Thymus (tissue), 14 donors: ENCODE measurements around the gene EHMT2. TPM values are rescaled to one million over a fixed set of nuclear protein-coding genes. Genes with fewer than 3 reads are reported as not detected.

Experiments used
- DNase-seq, 9 donors: peaks; one replicate each; pipeline ENCODE4 v3.0.0-alpha.2; 2013; ENCODE audit warnings: low spot score in 9 of 9, low read depth in 6 of 9, missing footprints in 1 of 9
- H3K27ac ChIP-seq, 2 donors: one replicate each; pipeline ENCODE4 v1.5.1; 2013; ENCODE audit warnings: control low read depth in 1 of 2, low read depth in 1 of 2, low read length in 1 of 2, mild to moderate bottlenecking in 1 of 2, moderate library complexity in 1 of 2
- H3K27me3 ChIP-seq, 2 donors: one replicate each; pipeline ENCODE4 v1.5.1; 2013; ENCODE audit warnings: low read length in 1 of 2; ENCODE audit not compliant: control insufficient read depth in 2 of 2, insufficient read depth in 1 of 2
- H3K36me3 ChIP-seq, 2 donors: one replicate each; pipeline ENCODE4 v1.5.1; 2013; ENCODE audit warnings: low read length in 1 of 2, mild to moderate bottlenecking in 1 of 2, moderate library complexity in 1 of 2; ENCODE audit not compliant: control insufficient read depth in 2 of 2, insufficient read depth in 2 of 2
- H3K4me1 ChIP-seq, 2 donors: one replicate each; pipeline ENCODE4 v1.5.1; 2013; ENCODE audit warnings: low read length in 2 of 2; ENCODE audit not compliant: control insufficient read depth in 2 of 2, insufficient read depth in 2 of 2
- H3K4me3 ChIP-seq, 2 donors: one replicate each; pipeline ENCODE4 v1.5.1; 2013; ENCODE audit warnings: low read length in 2 of 2, control low read depth in 1 of 2, mild to moderate bottlenecking in 1 of 2
- H3K9me3 ChIP-seq, 2 donors: one replicate each; pipeline ENCODE4 v1.5.1; 2013; ENCODE audit warnings: low read length in 1 of 2, mild to moderate bottlenecking in 1 of 2; ENCODE audit not compliant: control insufficient read depth in 2 of 2, insufficient read depth in 1 of 2
- WGBS: extraction: QIAGEN DNeasy Blood & Tissue Kit; methylation state at CpG from one replicate; pipeline ENCODE4 v1.1.7; 2013; 5-methylcytosine and 5-hydroxymethylcytosine counted together
- long read RNA-seq, 10 donors: transcript quantifications; one replicate each; lab custom pipeline, GENCODE V29; 2026
- polyA plus RNA-seq: library from polyadenylated mRNA; stranded (reverse); fragments of 200-250 nt; gene quantifications from one replicate; pipeline ENCODE4 v1.2.3, GENCODE V29; 2013
- total RNA-seq: library from RNA; stranded (reverse); fragments of 120-200 nt; gene quantifications from one replicate; pipeline ENCODE4 v1.2.4, GENCODE V29; 2013
- donor health status: healthy.

Gene EHMT2
- total RNA-seq (35.0 TPM), polyA plus RNA-seq (60.1 TPM)
- long read RNA-seq, donor 1, result 0 reads
- long read RNA-seq, donor 2, result 0 reads
- long read RNA-seq, donor 3, partial matches to known transcripts, result 0 of 9 reads
- long read RNA-seq, donor 3, other reads (novel, unspliced or antisense), result 0 of 9 reads
- long read RNA-seq, donor 4, partial matches to known transcripts, result 0 of 5 reads
- long read RNA-seq, donor 4, other reads (novel, unspliced or antisense), result 0 of 5 reads
- long read RNA-seq, donor 5, transcript EHMT2-208 (4 exons, 1,454 nt), result major isoform, 8 of 9 reads
- long read RNA-seq, donor 5, partial matches to known transcripts, result 0 of 9 reads
- long read RNA-seq, donor 5, other reads (novel, unspliced or antisense), result 0 of 9 reads
- long read RNA-seq, donor 6, partial matches to known transcripts, result 5 of 11 reads
- long read RNA-seq, donor 6, other reads (novel, unspliced or antisense), result 0 of 11 reads
- long read RNA-seq, donor 7, transcript EHMT2-208 (4 exons, 1,454 nt), result major isoform, 7 of 8 reads
- long read RNA-seq, donor 7, partial matches to known transcripts, result 0 of 8 reads
- long read RNA-seq, donor 7, other reads (novel, unspliced or antisense), result 0 of 8 reads
- long read RNA-seq, donor 8, partial matches to known transcripts, result 0 of 4 reads
- long read RNA-seq, donor 8, other reads (novel, unspliced or antisense), result 0 of 4 reads
- long read RNA-seq, donor 9, full-length matches to known transcripts, result 6 of 6 reads
- long read RNA-seq, donor 9, partial matches to known transcripts, result 0 of 6 reads
- long read RNA-seq, donor 9, other reads (novel, unspliced or antisense), result 0 of 6 reads
- long read RNA-seq, donor 10, transcript EHMT2-208 (4 exons, 1,454 nt), result major isoform, 7 of 9 reads
- long read RNA-seq, donor 10, partial matches to known transcripts, result 0 of 9 reads
- long read RNA-seq, donor 10, other reads (novel, unspliced or antisense), result 0 of 9 reads

DNA sequence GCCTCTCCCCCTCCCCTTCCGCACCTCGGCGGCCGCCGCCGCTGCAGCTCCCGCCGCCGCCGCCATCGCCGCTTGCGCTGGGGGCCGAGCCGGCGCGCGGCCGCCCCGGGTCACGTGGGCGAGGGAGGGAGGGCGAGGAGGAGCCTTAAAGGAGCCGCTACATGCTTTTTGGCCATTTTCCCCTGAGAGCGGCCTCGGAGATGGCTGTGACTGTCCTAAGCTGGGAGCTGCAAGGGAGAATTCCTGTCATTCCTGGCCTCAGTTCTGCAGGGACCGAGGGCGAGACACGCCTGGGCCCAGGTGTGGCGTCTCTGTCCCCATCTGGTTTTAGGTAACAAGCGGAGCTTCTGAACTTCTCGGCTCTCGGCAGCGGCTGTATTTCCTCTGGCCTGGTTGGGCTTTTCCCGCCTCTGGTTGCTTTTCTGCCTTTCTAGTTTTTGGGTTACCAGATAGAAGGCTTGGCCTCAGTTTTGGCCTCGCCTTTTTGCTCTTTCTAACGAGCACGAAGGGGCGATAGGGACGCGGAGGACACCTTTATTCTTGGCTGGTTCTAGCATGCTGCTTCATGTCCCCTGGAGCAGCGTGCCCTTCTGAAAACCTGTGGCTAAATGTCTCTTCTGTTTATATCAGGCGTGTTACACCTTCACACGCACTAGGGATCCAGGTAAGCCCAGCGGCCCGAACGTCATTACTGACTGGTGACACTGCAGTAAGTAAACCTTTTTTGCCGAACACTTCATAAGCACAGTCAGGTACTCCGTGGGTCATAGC, at the start of gene EHMT2:
Gene EHMT2, minus strand, starts transcription at position 87 of the 771 bp plus-strand sequence. Its CDS starts 21 bp downstream, at position 66.
- under 1% methylated on average over 49 of the region's 49 CpGs for WGBS
- H3K4me1 ChIP-seq, result peaks cover 23 to 30% of the 10 kb centered on the region in 2 donors

DNA sequence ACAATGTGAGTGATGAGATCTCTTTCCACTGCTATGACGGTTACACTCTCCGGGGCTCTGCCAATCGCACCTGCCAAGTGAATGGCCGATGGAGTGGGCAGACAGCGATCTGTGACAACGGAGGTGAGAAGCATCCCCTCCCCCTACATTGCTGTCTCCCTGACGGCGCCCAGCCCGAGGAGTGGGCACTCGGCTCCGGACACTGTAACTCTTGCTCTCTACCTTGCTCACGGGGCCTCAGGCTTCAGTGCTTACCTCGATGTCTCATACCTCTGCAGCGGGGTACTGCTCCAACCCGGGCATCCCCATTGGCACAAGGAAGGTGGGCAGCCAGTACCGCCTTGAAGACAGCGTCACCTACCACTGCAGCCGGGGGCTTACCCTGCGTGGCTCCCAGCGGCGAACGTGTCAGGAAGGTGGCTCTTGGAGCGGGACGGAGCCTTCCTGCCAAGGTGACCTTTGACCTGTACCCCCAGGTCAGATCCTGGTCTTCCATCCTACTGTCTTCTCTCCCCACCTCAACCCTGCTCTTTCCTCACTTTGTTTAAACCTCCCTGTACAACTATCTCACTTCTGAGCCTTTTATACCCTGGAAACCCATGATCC, 49.7 kb upstream of the EHMT2 start:
- DNase-seq, result no peak
- Histone ChIP-seq H3K4me1 (peaks cover 0 to 18% of the 10 kb centered on the region in 2 donors), H3K27ac (no peak overlapping the region), H3K9me3 (no peaks in the 10 kb centered on the region), H3K36me3 (peaks cover 12 to 14% of the 10 kb centered on the region in 2 donors), H3K27me3 (peaks cover 0 to 37% of the 10 kb centered on the region in 2 donors), H3K4me3 (no peak overlapping the region)
- 95% methylated on average over 24 of the region's 24 CpGs for WGBS

More for the DNA sequence above, at the start of gene EHMT2:
- peaks cover 25 to 30% of the 10 kb centered on the region in 2 donors for H3K36me3 ChIP-seq
- H3K9me3 ChIP-seq, result no peaks in the 10 kb centered on the region
- no peaks in the 10 kb centered on the region for H3K27me3 ChIP-seq
- H3K27ac ChIP-seq, result peak within 1 kb of the TSS; percentile 84 to 88
- DNase-seq, result peak; percentile 65 to 92 (median 79)
- peak within 1 kb of the TSS; percentile 74 to 89 for H3K4me3 ChIP-seq

DNA sequence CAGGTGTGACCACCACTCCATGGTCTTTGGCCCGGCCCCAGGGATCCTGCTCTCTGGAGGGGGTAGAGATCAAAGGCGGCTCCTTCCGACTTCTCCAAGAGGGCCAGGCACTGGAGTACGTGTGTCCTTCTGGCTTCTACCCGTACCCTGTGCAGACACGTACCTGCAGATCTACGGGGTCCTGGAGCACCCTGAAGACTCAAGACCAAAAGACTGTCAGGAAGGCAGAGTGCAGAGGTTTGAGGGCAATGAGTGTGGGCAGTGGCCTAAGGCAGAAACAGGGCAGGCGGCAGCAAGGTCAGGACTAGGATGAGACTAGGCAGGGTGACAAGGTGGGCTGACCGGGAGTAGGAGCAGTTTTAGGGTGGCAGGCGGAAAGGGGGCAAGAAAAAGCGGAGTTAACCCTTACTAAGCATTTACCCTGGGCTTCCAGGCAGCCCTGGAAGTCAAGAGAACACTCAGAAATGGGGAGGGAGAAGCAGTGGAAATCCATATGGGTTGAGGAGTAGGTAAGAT, 48.9 kb upstream of the EHMT2 start:
- 84% methylated on average over 11 of the region's 11 CpGs for WGBS
- Histone ChIP-seq H3K27ac (peak overlapping the region; percentile 43 to 71), H3K4me1 (peaks cover 0 to 18% of the 10 kb centered on the region in 2 donors), H3K9me3 (no peaks in the 10 kb centered on the region), H3K4me3 (peak overlapping the region in 1 of 2 donors; percentile 5), H3K36me3 (peaks cover 4 to 7% of the 10 kb centered on the region in 2 donors), H3K27me3 (peaks cover 0 to 37% of the 10 kb centered on the region in 2 donors)
- no peak for DNase-seq

DNA sequence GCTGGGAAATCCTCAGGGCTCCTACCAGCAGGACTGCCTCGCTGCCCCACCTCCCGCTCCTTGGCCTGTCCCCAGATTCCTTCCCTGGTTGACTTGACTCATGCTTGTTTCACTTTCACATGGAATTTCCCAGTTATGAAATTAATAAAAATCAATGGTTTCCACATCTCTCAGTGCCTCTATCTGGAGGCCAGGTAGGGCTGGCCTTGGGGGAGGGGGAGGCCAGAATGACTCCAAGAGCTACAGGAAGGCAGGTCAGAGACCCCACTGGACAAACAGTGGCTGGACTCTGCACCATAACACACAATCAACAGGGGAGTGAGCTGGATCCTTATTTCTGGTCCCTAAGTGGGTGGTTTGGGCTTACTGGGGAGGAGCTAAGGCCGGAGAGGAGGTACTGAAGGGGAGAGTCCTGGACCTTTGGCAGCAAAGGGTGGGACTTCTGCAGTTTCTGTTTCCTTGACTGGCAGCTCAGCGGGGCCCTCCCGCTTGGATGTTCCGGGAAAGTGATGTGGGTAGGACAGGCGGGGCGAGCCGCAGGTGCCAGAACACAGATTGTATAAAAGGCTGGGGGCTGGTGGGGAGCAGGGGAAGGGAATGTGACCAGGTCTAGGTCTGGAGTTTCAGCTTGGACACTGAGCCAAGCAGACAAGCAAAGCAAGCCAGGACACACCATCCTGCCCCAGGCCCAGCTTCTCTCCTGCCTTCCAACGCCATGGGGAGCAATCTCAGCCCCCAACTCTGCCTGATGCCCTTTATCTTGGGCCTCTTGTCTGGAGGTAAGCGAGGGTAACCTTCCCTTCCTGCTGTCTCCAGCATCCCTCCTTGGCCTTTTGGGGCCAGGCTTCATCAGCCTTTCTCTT, 48.2 kb upstream of the EHMT2 start, which contains the start of gene CFB:
Gene CFB, plus strand, starts transcription at position 589 of the 863 bp plus-strand sequence. Its CDS starts 127 bp downstream, at position 716.
- H3K4me3 ChIP-seq, result peak within 1 kb of the TSS in 1 of 2 donors; percentile 5
- peaks cover 0 to 39% of the 10 kb centered on the region in 2 donors for H3K27me3 ChIP-seq
- H3K9me3 ChIP-seq, result no peaks in the 10 kb centered on the region
- DNase-seq, result peak in 1 of 9 donors; percentile 24
- peak within 1 kb of the TSS; percentile 71 to 79 for H3K27ac ChIP-seq
- H3K4me1 ChIP-seq, result peaks cover 0 to 18% of the 10 kb centered on the region in 2 donors
- H3K36me3 ChIP-seq, result peaks cover 0 to under 1% of the 10 kb centered on the region in 2 donors
- WGBS, result 70% methylated on average over 11 of the region's 11 CpGs

DNA sequence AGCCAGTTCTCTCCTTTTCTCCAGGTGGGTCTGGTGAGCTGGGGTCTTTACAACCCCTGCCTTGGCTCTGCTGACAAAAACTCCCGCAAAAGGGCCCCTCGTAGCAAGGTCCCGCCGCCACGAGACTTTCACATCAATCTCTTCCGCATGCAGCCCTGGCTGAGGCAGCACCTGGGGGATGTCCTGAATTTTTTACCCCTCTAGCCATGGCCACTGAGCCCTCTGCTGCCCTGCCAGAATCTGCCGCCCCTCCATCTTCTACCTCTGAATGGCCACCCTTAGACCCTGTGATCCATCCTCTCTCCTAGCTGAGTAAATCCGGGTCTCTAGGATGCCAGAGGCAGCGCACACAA, 47.6 kb upstream of the EHMT2 start:
- Histone ChIP-seq H3K27ac (peak overlapping the region; percentile 34 to 56), H3K4me1 (peaks cover 0 to 20% of the 10 kb centered on the region in 2 donors), H3K27me3 (peaks cover 0 to 39% of the 10 kb centered on the region in 2 donors), H3K9me3 (no peaks in the 10 kb centered on the region), H3K4me3 (no peak overlapping the region), H3K36me3 (no peaks in the 10 kb centered on the region)
- 94% methylated on average over 9 of the region's 9 CpGs for WGBS
- DNase-seq, result no peak

DNA sequence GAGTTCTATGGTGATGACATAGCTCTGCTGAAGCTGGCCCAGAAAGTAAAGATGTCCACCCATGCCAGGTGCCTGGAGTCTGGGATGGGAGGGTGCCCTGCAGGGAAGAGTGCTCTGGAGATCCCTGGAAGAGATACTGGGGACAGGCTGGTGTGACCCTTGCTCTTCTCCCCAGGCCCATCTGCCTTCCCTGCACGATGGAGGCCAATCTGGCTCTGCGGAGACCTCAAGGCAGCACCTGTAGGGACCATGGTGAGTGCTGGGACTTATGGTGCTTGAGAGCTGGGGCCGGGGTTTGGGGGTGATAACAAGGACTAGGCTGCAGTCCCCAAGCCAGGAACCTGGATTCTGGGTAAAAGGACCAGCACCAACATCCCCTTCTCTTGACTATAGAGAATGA, 46.2 kb upstream of the EHMT2 start:
- Histone ChIP-seq H3K27ac (no peak overlapping the region), H3K27me3 (peaks cover 0 to 39% of the 10 kb centered on the region in 2 donors), H3K4me3 (no peak overlapping the region), H3K36me3 (no peaks in the 10 kb centered on the region), H3K9me3 (no peaks in the 10 kb centered on the region), H3K4me1 (peaks cover 0 to 20% of the 10 kb centered on the region in 2 donors)
- WGBS, result 91% methylated on average over 3 of the region's 3 CpGs
- no peak for DNase-seq

DNA sequence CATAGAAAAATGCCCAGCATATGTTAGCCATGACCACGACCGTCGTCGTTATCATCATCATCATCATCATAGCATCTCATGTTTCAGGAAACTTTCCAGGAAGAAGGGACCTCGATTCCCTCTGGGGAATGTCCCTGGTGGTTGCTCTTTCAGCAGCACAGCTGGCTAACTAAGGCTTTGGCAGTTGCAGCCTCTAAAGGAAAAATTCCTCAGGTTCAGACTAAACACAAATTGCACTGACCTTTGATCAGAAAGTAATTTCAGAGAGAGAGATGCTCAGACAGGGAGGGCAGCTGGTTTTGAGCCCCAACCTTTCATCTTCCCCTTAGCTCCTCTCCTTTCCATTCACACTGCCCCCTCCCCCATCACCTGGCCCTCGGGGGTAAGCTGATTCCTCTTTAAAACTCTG, 42.8 kb upstream of the EHMT2 start:
- Histone ChIP-seq H3K4me3 (no peak overlapping the region), H3K27ac (no peak overlapping the region), H3K36me3 (no peaks in the 10 kb centered on the region), H3K27me3 (peaks cover 0 to 22% of the 10 kb centered on the region in 2 donors), H3K4me1 (peaks cover 0 to 9% of the 10 kb centered on the region in 2 donors), H3K9me3 (no peaks in the 10 kb centered on the region)
- 21% methylated on average over 6 of the region's 6 CpGs for WGBS
- DNase-seq, result no peak
